SK-N-SH treated with all-trans-retinoic acid at 6 μM for 48 hours (cell line): ENCODE measurements around the gene PPFIBP1.

Experiments
- ATAC-seq: fragments of 200-7000 bp; cut with Tn5 transposase; 3 replicates; pipeline ENCODE4 v1.9.1; 2020; ENCODE audit warnings: mild to moderate bottlenecking, moderate library complexity
- ARNTL ChIP-seq: fragments of 450-650 bp; formaldehyde crosslinking; IDR thresholded peaks from 2 replicates; pipeline ENCODE4 v1.5.0; 2020; ENCODE audit warnings: low read depth, mild to moderate bottlenecking, moderate library complexity, borderline replicate concordance
- BACH2 ChIP-seq: fragments of 250-450 bp; sonication (Bioruptor Pico); IDR thresholded peaks from 2 replicates; pipeline ENCODE4 v1.9.0; 2021; ENCODE audit warnings: mild to moderate bottlenecking, borderline replicate concordance
- CREB5 ChIP-seq: fragments of 250-450 bp; sonication (Bioruptor Pico); IDR thresholded peaks from 2 replicates; pipeline ENCODE4 v1.5.1; 2020; ENCODE audit warnings: low read depth, mild to moderate bottlenecking, moderate library complexity
- CSDC2 ChIP-seq: fragments of 250-450 bp; sonication (Bioruptor Pico); IDR thresholded peaks from 2 replicates; pipeline ENCODE4 v1.5.0; 2020; ENCODE audit warnings: mild to moderate bottlenecking, moderate library complexity
- ESRRG ChIP-seq: fragments of 250-450 bp; sonication (Bioruptor Pico); IDR thresholded peaks from 2 replicates; pipeline ENCODE4 v1.6.1; 2021; ENCODE audit warnings: mild to moderate bottlenecking
- GLIS3 ChIP-seq: fragments of 250-450 bp; sonication (Bioruptor Pico); IDR thresholded peaks from 2 replicates; pipeline ENCODE4 v1.5.0; 2020; ENCODE audit warnings: mild to moderate bottlenecking, moderate library complexity
- ISL1 ChIP-seq: fragments of 250-450 bp; sonication (Bioruptor Pico); IDR thresholded peaks from 2 replicates; pipeline ENCODE4 v2.1.2; 2022; ENCODE audit warnings: mild to moderate bottlenecking, moderate library complexity
- OSR1 ChIP-seq: fragments of 250-450 bp; sonication (Bioruptor Pico); IDR thresholded peaks from 2 replicates; pipeline ENCODE4 v1.8.0; 2022; ENCODE audit warnings: moderate library complexity, mild to moderate bottlenecking, inconsistent platforms
- PATZ1 ChIP-seq: fragments of 250-450 bp; sonication (Bioruptor Pico); IDR thresholded peaks from 2 replicates; pipeline ENCODE4 v1.8.0; 2020; ENCODE audit warnings: mild to moderate bottlenecking, moderate library complexity, borderline replicate concordance
- POU6F1 ChIP-seq: fragments of 250-450 bp; sonication (Bioruptor Pico); IDR thresholded peaks from 2 replicates; pipeline ENCODE4 v1.8.0; 2021; ENCODE audit warnings: low read depth, mild to moderate bottlenecking, moderate library complexity, borderline replicate concordance
- PPARA ChIP-seq: fragments of 250-450 bp; sonication (Bioruptor Pico); IDR thresholded peaks from 2 replicates; pipeline ENCODE4 v1.5.0; 2020; ENCODE audit warnings: mild to moderate bottlenecking, borderline replicate concordance
- RARB ChIP-seq: fragments of 250-450 bp; sonication (Bioruptor Pico); IDR thresholded peaks from 2 replicates; pipeline ENCODE4 v1.8.0; 2021; ENCODE audit warnings: mild to moderate bottlenecking, moderate library complexity
- SNAI2 ChIP-seq: fragments of 250-450 bp; sonication (Bioruptor Pico); IDR thresholded peaks from 2 replicates; pipeline ENCODE4 v1.5.0; 2020; ENCODE audit warnings: mild to moderate bottlenecking, moderate library complexity
- TCF4 ChIP-seq: fragments of 250-450 bp; sonication (Bioruptor Pico); IDR thresholded peaks from 2 replicates; pipeline ENCODE4 v1.8.0; 2021; ENCODE audit warnings: mild to moderate bottlenecking, moderate library complexity, borderline replicate concordance
- TOX ChIP-seq: fragments of 250-450 bp; sonication (Bioruptor Pico); IDR thresholded peaks from 2 replicates; pipeline ENCODE4 v1.8.0; 2021; ENCODE audit warnings: mild to moderate bottlenecking, moderate library complexity, borderline replicate concordance
- ZC3H10 ChIP-seq: fragments of 250-450 bp; sonication (Bioruptor Pico); IDR thresholded peaks from 2 replicates; pipeline ENCODE4 v1.5.1; 2021; ENCODE audit warnings: mild to moderate bottlenecking, moderate library complexity
- ZFP3 ChIP-seq: fragments of 250-450 bp; sonication (Bioruptor Pico); IDR thresholded peaks from 2 replicates; pipeline ENCODE4 v1.5.0; 2020; ENCODE audit warnings: mild to moderate bottlenecking, moderate library complexity
- ZFP30 ChIP-seq: fragments of 450-650 bp; formaldehyde crosslinking; IDR thresholded peaks from 2 replicates; pipeline ENCODE4 v1.5.0; 2022; ENCODE audit warnings: mild to moderate bottlenecking, moderate library complexity
- ZNF565 ChIP-seq: fragments of 450-650 bp; formaldehyde crosslinking; conservative IDR thresholded peaks from 2 replicates; pipeline ENCODE4 v1.5.0; 2020; ENCODE audit warnings: low read depth, mild to moderate bottlenecking, moderate library complexity
- ZNF70 ChIP-seq: fragments of 450-650 bp; formaldehyde crosslinking; IDR thresholded peaks from 2 replicates; pipeline ENCODE4 v1.5.0; 2020; ENCODE audit warnings: mild to moderate bottlenecking, moderate library complexity
- ZNF8 ChIP-seq: fragments of 450-650 bp; formaldehyde crosslinking; IDR thresholded peaks from 2 replicates; pipeline ENCODE4 v1.5.0; 2020; ENCODE audit warnings: mild to moderate bottlenecking, moderate library complexity
- TF ChIP-seq, protein P1 (sequence below): fragments of 250-450 bp; sonication (Bioruptor Pico); IDR thresholded peaks from 2 replicates; pipeline ENCODE4 v1.5.1; 2021; ENCODE audit warnings: mild to moderate bottlenecking, moderate library complexity

The PPFIBP1 gene

GRCh38 chr12:27572486-27573255 is 48.7 kb downstream of the PPFIBP1 start:
- no peak for ATAC-seq

GRCh38 chr12:27573972-27574371 is 50.0 kb downstream of the PPFIBP1 start:
- TF ChIP-seq TCF4 (CRISPR knock-in tag) = no peak
- no peak for TF ChIP-seq ZNF565 (CRISPR knock-in tag)
- TF ChIP-seq ZFP3 (CRISPR knock-in tag) = no peak
- no peak for TF ChIP-seq CSDC2 (CRISPR knock-in tag)
- TF ChIP-seq ESRRG (CRISPR knock-in tag) = no peak
- no peak for TF ChIP-seq BACH2 (CRISPR knock-in tag)
- no peak for TF ChIP-seq RARB
- no peak for TF ChIP-seq ZNF8 (CRISPR knock-in tag)
- no peak for TF ChIP-seq TOX (CRISPR knock-in tag)
- TF ChIP-seq ZFP30 = no peak
- ATAC-seq = peak; percentile 48; the same call in 2 of the 3 replicates

More at GRCh38 chr12:27572486-27573255, 48.7 kb downstream of the PPFIBP1 start:
- TF ChIP-seq ZC3H10 (CRISPR knock-in tag) (no peak), TCF4 (CRISPR knock-in tag) (no peak), ESRRG (CRISPR knock-in tag) (no peak), OSR1 (no peak), RARB (no peak), CREB5 (no peak), PPARA (no peak), ZNF70 (CRISPR knock-in tag) (no peak), PATZ1 (no peak), CSDC2 (CRISPR knock-in tag) (no peak), ZNF565 (CRISPR knock-in tag) (no peak)
- TF ChIP-seq, protein P1, sequence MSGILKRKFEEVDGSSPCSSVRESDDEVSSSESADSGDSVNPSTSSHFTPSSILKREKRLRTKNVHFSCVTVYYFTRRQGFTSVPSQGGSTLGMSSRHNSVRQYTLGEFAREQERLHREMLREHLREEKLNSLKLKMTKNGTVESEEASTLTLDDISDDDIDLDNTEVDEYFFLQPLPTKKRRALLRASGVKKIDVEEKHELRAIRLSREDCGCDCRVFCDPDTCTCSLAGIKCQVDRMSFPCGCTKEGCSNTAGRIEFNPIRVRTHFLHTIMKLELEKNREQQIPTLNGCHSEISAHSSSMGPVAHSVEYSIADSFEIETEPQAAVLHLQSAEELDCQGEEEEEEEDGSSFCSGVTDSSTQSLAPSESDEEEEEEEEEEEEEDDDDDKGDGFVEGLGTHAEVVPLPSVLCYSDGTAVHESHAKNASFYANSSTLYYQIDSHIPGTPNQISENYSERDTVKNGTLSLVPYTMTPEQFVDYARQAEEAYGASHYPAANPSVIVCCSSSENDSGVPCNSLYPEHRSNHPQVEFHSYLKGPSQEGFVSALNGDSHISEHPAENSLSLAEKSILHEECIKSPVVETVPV (CRISPR knock-in tag) = no peak

DNA sequence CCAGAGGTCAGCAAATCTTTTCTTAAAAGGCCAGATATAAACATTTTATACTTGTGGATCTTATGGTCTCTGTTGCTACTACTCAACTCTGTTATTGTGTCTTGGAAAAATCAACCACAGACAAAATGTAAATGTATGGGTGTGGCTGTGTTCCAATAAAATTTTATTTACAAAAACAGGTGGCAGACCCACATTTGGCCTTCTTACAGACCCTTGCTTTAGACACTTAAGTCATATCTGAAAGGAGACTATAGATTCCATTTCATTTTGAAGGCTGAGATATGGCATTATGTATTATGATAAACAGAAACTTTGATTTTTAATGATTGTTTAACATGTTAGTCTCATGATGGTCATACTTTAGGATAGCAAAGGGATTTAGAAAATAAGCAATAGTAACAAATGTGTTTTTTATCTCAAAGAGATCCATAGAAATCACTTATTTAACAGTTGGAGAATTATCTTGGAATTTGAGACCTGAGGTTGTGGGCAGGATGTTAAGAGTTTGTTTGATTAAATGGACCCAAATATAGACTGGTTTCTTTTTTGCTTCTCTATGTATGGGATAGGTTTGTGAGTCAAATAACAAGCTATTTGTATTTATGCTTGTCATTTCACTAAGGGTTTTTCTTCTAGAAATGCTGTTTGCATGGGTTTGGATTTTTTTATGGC is 51.2 kb downstream of the PPFIBP1 start:
- ATAC-seq = peak; percentile 25; the same call in 1 of the 3 replicates
- TF ChIP-seq SNAI2 (no peak), ZNF565 (CRISPR knock-in tag) (no peak), ZFP30 (no peak), PPARA (no peak)
- TF ChIP-seq, all 23 proteins: peak for 0

DNA sequence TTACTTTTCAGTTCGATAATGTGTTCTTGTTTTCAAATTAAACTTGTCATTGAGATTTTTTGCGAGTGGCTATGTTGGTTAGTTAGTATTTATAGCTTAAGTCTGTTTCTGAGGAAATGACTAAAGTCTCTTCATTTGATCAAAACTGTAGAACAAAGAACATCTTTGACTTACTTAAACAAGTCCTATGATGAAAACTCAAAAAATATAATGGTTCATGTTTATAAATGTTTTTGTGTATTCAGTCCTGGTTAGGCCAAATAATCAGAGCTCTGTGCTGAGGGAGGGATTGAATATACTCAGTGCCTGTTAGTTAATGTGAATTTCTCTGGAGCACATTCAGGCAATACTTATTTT is 51.7 kb downstream of the PPFIBP1 start:
- peak; percentile 10; the same call in 1 of the 3 replicates for ATAC-seq
- TF ChIP-seq ZNF565 (CRISPR knock-in tag) (no peak), POU6F1 (no peak), CREB5 (no peak), ARNTL (no peak), CSDC2 (CRISPR knock-in tag) (no peak), RARB (no peak), SNAI2 (no peak), ESRRG (CRISPR knock-in tag) (no peak), ZNF8 (CRISPR knock-in tag) (no peak), BACH2 (CRISPR knock-in tag) (no peak), ZFP30 (no peak), ISL1 (CRISPR knock-in tag) (no peak), ZNF70 (CRISPR knock-in tag) (no peak), PPARA (no peak), OSR1 (no peak), TCF4 (CRISPR knock-in tag) (no peak), ZFP3 (CRISPR knock-in tag) (no peak), GLIS3 (no peak)
- TF ChIP-seq, protein P1 (CRISPR knock-in tag) = no peak
